ENCODE data around the gene FNBP1L.

Gene FNBP1L

GRCh38 chr1:93567255-93567918 lies 119.5 kb downstream of the FNBP1L start:
- no peak for DNase-seq (ENCODE audit: low read depth in 2 of 3, low spot score in 2 of 3)

GRCh38 chr1:93569489-93569888 lies 121.6 kb downstream of the FNBP1L start:
- no peak for DNase-seq (ENCODE audit: low read depth in 2 of 3, low spot score in 2 of 3)

GRCh38 chr1:93571623-93572310 lies 123.8 kb downstream of the FNBP1L start:
- DNase-seq (ENCODE audit: low read depth in 2 of 3, low spot score in 2 of 3), result no peak

GRCh38 chr1:93573940-93574469 lies 126.1 kb downstream of the FNBP1L start:
- DNase-seq (ENCODE audit: low read depth in 2 of 3, low spot score in 2 of 3), result no peak

GRCh38 chr1:93574511-93574910 lies 126.6 kb downstream of the FNBP1L start:
- DNase-seq (ENCODE audit: low read depth in 2 of 3, low spot score in 2 of 3), result no peak

GRCh38 chr1:93574991-93575390 lies 127.1 kb downstream of the FNBP1L start:
- no peak for DNase-seq (ENCODE audit: low read depth in 2 of 3, low spot score in 2 of 3)

- no peak for DNase-seq (ENCODE audit: low read depth in 2 of 3, low spot score in 2 of 3)
Observed at GRCh38 chr1:93575621-93576284, 127.8 kb downstream of the FNBP1L start.

- no peak for DNase-seq (ENCODE audit: low read depth in 2 of 3, low spot score in 2 of 3)
Observed at GRCh38 chr1:93576346-93576745, 128.4 kb downstream of the FNBP1L start.

GRCh38 chr1:93576746-93577145 lies 128.8 kb downstream of the FNBP1L start:
- DNase-seq (ENCODE audit: low read depth in 2 of 3, low spot score in 2 of 3), result no peak

- DNase-seq (ENCODE audit: low read depth in 2 of 3, low spot score in 2 of 3), result no peak
Observed at GRCh38 chr1:93577536-93578432, 129.9 kb downstream of the FNBP1L start.

- DNase-seq (ENCODE audit: low read depth in 2 of 3, low spot score in 2 of 3), result no peak
Observed at GRCh38 chr1:93578433-93578830, 130.5 kb downstream of the FNBP1L start.

GRCh38 chr1:93578911-93579825 lies 131.2 kb downstream of the FNBP1L start:
- DNase-seq (ENCODE audit: low read depth in 2 of 3, low spot score in 2 of 3), result no peak

GRCh38 chr1:93579891-93580290 lies 132.0 kb downstream of the FNBP1L start:
- DNase-seq (ENCODE audit: low read depth in 2 of 3, low spot score in 2 of 3), result no peak

GRCh38 chr1:93581917-93582850 lies 134.3 kb downstream of the FNBP1L start:
- no peak for DNase-seq (ENCODE audit: low read depth in 2 of 3, low spot score in 2 of 3)

GRCh38 chr1:93584261-93585003 lies 136.5 kb downstream of the FNBP1L start:
- DNase-seq (ENCODE audit: low read depth in 2 of 3, low spot score in 2 of 3), result no peak

GRCh38 chr1:93585059-93585966 lies 137.4 kb downstream of the FNBP1L start:
- DNase-seq (ENCODE audit: low read depth in 2 of 3, low spot score in 2 of 3), result no peak

GRCh38 chr1:93587354-93587753 lies 139.4 kb downstream of the FNBP1L start:
- no peak for DNase-seq (ENCODE audit: low read depth in 2 of 3, low spot score in 2 of 3)

All from activated CD8-positive, alpha-beta memory T cell treated with anti-CD3 and anti-CD28 coated beads for 48 hours (primary cell).